Ovary (tissue), 3 donors: ENCODE data around the gene CD101.

Experiments used
- EP300 ChIP-seq: sonication (generic); formaldehyde crosslinking; IDR thresholded peaks from one replicate; pipeline ENCODE4 v1.6.1; 2017; ENCODE audit warnings: antibody characterized with exemption
- POLR2A ChIP-seq: fragments of 450-650 bp; IDR thresholded peaks from one replicate; pipeline ENCODE4 v1.6.1; 2017; ENCODE audit warnings: antibody characterized with exemption, mild to moderate bottlenecking, moderate library complexity
- TF ChIP-seq, protein P1 (sequence below), 3 donors: fragments of 450-650 bp in 2 of 3; fragments of 200-600 bp in 1 of 3; IDR thresholded peaks; one replicate each; pipeline versions ENCODE4 v1.5.1 to v1.8.0; 2016 to 2022; ENCODE audit warnings: antibody characterized with exemption in 3 of 3, mild to moderate bottlenecking in 1 of 3
- donor health status: DM: no; HTN: no; CAD: no.

DNA sequence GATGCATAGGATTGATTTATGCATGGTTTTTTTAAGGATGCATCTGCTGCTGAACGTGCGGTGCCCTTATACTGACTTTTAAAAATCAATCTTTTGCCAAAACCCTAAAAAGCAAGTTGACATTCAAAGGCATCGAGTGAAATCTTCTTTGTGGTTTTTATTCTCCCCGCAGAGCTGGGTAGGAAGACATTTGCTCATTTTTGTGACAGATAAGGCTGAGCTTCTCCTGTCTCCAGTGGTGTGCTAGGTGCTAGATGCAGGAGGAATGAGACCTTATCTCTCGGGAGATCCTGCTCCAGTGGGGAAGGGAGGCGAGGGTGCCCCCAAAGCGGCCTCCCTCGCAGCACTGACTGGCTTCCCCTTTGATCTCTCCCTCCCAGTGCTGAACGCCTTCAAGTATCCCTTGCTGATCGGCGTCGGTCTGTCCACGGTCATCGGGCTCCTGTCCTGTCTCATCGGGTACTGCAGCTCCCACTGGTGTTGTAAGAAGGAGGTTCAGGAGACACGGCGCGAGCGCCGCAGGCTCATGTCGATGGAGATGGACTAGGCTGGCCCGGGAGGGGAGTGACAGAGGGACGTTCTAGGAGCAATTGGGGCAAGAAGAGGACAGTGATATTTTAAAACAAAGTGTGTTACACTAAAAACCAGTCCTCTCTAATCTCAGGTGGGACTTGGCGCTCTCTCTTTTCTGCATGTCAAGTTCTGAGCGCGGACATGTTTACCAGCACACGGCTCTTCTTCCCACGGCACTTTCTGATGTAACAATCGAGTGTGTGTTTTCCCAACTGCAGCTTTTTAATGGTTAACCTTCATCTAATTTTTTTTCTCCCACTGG, 14.9 kb upstream of the CD101 start:
- TF ChIP-seq, protein P1, sequence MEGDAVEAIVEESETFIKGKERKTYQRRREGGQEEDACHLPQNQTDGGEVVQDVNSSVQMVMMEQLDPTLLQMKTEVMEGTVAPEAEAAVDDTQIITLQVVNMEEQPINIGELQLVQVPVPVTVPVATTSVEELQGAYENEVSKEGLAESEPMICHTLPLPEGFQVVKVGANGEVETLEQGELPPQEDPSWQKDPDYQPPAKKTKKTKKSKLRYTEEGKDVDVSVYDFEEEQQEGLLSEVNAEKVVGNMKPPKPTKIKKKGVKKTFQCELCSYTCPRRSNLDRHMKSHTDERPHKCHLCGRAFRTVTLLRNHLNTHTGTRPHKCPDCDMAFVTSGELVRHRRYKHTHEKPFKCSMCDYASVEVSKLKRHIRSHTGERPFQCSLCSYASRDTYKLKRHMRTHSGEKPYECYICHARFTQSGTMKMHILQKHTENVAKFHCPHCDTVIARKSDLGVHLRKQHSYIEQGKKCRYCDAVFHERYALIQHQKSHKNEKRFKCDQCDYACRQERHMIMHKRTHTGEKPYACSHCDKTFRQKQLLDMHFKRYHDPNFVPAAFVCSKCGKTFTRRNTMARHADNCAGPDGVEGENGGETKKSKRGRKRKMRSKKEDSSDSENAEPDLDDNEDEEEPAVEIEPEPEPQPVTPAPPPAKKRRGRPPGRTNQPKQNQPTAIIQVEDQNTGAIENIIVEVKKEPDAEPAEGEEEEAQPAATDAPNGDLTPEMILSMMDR (IDR thresholded peaks at IDR 0.05), result no peak
- no peak for TF ChIP-seq POLR2A
- no peak for TF ChIP-seq EP300
